Muscle of leg (tissue), 11 donors: ENCODE data around the gene RAD23B. TPM values are rescaled to one million over a fixed set of nuclear protein-coding genes. Genes with fewer than 3 reads are reported as not detected.

Experiments used
- DNase-seq: peaks from one replicate; pipeline ENCODE4 v3.0.0; 2013
- H3K27ac ChIP-seq: one replicate; pipeline ENCODE4 v1.5.1; 2013; ENCODE audit warnings: mild to moderate bottlenecking, low read length, control low read depth
- H3K27me3 ChIP-seq: one replicate; pipeline ENCODE4 v1.6.1; 2013; ENCODE audit warnings: low read length; ENCODE audit not compliant: control insufficient read depth, insufficient read depth
- H3K36me3 ChIP-seq: one replicate; pipeline ENCODE4 v1.6.1; 2013; ENCODE audit warnings: low read length; ENCODE audit not compliant: control insufficient read depth, insufficient read depth
- H3K4me1 ChIP-seq: one replicate; pipeline ENCODE4 v1.6.1; 2013; ENCODE audit warnings: low read length; ENCODE audit not compliant: control insufficient read depth, insufficient read depth
- H3K4me3 ChIP-seq: one replicate; pipeline ENCODE4 v1.5.1; 2013; ENCODE audit warnings: low read length, control low read depth
- H3K9me3 ChIP-seq: replicated peaks from 2 replicates; pipeline ENCODE4 v1.6.1; 2013; ENCODE audit warnings: low read depth, low read length; ENCODE audit not compliant: control insufficient read depth
- WGBS: methylation state at CpG from one replicate; pipeline ENCODE4 v1.1.5; 2013; ENCODE audit warnings: missing lambda C conversion rate; ENCODE audit not compliant: insufficient coverage; 5-methylcytosine and 5-hydroxymethylcytosine counted together
- polyA plus RNA-seq, 8 donors: library from polyadenylated mRNA; unstranded; fragments of 120-200 nt; gene quantifications; one replicate each; pipeline versions ENCODE4 v1.2.1 to v1.2.3, GENCODE V29; 2013; ENCODE audit warnings: inconsistent platforms in 1 of 8, low replicate concordance in 1 of 8; ENCODE audit not compliant: insufficient read length in 8 of 8, insufficient read depth in 1 of 8
- total RNA-seq: library from RNA; stranded (reverse); fragments of 120-200 nt; gene quantifications from one replicate; pipeline ENCODE4 v1.2.4, GENCODE V29; 2013

The RAD23B gene
- total and polyA plus RNA-seq, 9 donors, result 62.5 to 136 (median 130) TPM

DNA sequence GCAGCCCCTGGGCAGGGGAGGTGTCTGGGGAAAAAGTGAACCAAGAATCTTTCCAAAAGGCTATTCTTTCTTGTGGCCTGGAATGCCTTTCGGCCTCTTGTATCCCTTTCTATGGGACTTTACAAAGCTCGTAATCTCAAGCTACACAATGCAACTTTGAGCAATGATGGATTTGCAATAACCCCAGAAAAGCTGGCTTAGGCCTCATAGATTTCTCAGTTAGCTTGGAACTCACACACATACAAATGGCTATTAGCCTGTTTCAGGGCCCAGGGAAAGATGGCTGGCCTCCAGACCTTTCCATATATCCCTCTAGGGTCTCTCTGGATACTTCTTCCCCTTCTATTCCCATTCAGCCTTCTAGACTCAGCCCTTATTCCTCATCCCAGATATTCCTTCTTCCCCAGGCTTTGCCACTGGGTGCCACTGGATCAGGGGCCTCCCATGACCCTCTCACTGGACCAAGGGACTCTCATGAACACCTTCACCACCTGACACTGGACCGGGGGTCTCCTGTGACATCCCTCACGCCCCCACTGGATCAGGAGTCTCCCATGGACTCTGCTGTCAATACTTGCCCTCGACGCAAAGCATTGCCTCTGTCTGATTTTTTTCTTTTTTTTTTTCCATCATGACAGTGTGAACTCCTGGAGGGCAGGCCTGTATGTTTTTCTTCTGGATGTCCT is 59.5 kb downstream of the RAD23B start:
- no peak overlapping the region for H3K27ac ChIP-seq
- peaks cover 19% of the 10 kb centered on the region for H3K4me1 ChIP-seq
- H3K36me3 ChIP-seq, result peaks cover 15% of the 10 kb centered on the region
- 80% methylated on average over 5 of the region's 6 CpGs for WGBS
- H3K27me3 ChIP-seq, result no peaks in the 10 kb centered on the region
- H3K9me3 ChIP-seq, result no peaks in the 10 kb centered on the region
- DNase-seq, result peak; percentile 64
- no peak overlapping the region for H3K4me3 ChIP-seq

DNA sequence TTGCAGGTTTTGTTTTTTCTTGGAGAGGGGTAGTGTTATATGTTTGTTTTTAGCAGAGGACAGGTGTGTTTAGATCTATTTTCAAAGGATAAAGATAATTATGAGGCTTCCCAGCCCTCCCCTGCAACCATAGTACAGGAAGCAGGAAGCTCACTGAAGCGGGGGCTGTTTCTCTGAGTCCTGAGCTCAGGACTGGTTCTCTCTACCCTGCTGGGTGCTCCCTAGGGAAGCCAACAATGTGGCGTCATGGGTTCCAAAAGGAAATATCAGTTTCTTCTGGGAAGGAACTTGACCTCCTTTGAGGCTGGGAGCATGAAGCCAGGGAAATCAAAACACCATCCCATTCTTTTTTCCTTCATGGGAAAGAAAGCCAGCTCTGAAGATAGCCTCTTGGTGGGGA is 62.2 kb downstream of the RAD23B start:
- peaks cover 6% of the 10 kb centered on the region for H3K4me1 ChIP-seq
- H3K27me3 ChIP-seq, result no peaks in the 10 kb centered on the region
- H3K4me3 ChIP-seq, result no peak overlapping the region
- no peaks in the 10 kb centered on the region for H3K9me3 ChIP-seq
- WGBS, result 33% methylated on average over 1 of the region's 2 CpGs
- no peak overlapping the region for H3K27ac ChIP-seq
- H3K36me3 ChIP-seq, result no peaks in the 10 kb centered on the region
- no peak for DNase-seq

DNA sequence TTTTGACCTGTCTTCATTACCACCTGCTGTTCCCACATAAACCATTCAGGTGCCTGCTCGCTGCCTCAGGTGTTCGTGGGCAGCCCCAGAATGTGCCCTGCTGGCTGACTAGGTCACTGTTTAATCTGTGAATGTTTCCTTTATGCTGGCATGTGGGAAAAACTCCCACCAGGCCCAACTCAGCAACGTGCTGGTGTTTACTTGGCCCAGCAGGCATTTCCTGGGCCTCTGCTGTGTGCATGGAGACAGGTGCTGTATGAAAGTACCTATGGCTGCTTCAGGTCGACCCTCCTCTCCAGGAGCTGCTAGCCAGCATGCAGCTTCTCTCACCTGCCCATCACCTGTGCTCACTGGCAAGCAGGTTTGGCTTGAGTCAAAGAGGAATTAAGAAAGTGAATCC is 65.8 kb downstream of the RAD23B start:
- peaks cover 4% of the 10 kb centered on the region for H3K4me1 ChIP-seq
- no peak overlapping the region for H3K4me3 ChIP-seq
- H3K27ac ChIP-seq, result no peak overlapping the region
- H3K9me3 ChIP-seq, result no peaks in the 10 kb centered on the region
- H3K27me3 ChIP-seq, result peaks cover 2% of the 10 kb centered on the region
- H3K36me3 ChIP-seq, result no peaks in the 10 kb centered on the region
- no peak for DNase-seq
- 60% methylated on average over 1 of the region's 4 CpGs for WGBS

DNA sequence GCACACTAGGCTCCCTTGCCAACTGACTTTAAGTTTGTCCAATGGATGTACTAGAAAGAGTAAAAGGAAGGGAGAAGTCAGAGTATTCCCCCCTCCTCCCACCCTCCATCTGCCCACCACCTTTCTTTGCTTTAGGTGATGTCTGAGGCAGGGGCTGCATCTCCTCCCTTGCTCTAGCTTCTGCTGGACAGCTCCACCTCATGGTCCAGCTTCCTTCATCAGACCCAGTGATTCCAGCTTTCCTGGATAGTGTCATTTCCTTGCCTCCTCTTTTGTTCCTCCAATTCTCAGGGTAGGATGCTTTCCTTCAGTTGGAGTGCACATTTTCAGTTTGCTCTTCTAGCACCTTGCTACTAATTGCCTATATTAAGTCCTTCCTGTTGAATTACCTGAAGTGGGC is 67.4 kb downstream of the RAD23B start:
- Histone ChIP-seq H3K4me3 (no peak overlapping the region), H3K4me1 (peaks cover under 1% of the 10 kb centered on the region), H3K27ac (no peak overlapping the region), H3K9me3 (no peaks in the 10 kb centered on the region), H3K36me3 (no peaks in the 10 kb centered on the region), H3K27me3 (peaks cover 2% of the 10 kb centered on the region)
- no peak for DNase-seq

DNA sequence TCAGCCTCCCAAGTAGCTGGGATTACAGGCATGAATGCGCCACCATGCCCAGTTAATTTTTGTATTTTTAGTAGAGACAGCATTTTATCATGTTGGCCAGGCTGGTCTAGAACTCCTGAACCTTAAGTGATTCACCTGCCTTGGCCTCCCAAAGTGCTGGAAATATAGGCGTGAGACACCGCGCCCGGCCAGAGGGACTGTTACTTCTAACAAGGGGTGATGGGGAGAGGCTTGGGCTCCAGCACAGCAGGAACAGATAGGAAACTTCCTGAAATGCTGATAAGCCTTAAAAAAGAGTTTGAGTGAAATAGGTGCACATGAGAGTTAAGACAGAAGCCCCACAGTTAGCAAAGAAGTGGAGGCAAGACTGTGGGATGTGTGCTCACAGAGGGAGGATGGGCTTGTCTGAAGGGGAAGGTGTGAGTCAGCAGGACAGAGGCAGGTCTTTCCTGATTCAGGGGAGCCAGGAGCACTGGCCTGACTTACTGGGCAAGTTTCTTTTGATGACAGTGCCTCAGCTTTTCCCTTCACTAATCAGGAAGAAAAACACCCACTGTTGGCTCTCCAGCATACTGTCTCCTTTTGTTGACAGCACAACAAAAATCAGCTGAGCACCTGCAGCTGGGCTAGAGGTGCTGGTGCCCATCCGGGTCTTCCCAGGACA is 68.4 kb downstream of the RAD23B start:
- WGBS, result 86% methylated on average over 4 of the region's 6 CpGs
- no peak for DNase-seq
- no peaks in the 10 kb centered on the region for H3K4me1 ChIP-seq
- H3K4me3 ChIP-seq, result no peak overlapping the region
- H3K36me3 ChIP-seq, result no peaks in the 10 kb centered on the region
- peaks cover 2% of the 10 kb centered on the region for H3K27me3 ChIP-seq
- H3K27ac ChIP-seq, result no peak overlapping the region
- no peaks in the 10 kb centered on the region for H3K9me3 ChIP-seq

DNA sequence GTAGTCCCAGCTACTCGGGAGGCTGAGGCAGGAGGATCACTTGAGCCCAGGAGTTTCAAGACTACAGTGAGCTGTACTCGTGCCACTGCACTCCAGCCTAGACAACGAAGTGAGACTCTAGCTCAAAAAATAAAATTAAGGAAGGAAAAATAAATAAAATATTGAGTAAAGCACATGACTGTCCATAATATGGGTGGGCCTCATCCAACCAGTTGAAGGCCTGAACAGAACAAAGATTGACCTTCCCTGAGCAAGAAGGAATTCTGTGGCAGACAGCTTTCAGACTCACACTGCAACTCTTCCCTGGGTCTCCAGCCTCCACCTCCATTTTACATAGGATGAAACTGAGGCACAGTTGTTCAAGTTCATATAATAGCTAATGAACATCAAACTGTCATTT is 72.3 kb downstream of the RAD23B start:
- no peak for DNase-seq
- no peak overlapping the region for H3K27ac ChIP-seq
- H3K4me1 ChIP-seq, result peaks cover 14% of the 10 kb centered on the region
- H3K9me3 ChIP-seq, result no peaks in the 10 kb centered on the region
- no peaks in the 10 kb centered on the region for H3K36me3 ChIP-seq
- no peak overlapping the region for H3K4me3 ChIP-seq
- H3K27me3 ChIP-seq, result peaks cover 2% of the 10 kb centered on the region
- 80% methylated on average over 1 of the region's 3 CpGs for whole genome bisulfite sequencing

DNA sequence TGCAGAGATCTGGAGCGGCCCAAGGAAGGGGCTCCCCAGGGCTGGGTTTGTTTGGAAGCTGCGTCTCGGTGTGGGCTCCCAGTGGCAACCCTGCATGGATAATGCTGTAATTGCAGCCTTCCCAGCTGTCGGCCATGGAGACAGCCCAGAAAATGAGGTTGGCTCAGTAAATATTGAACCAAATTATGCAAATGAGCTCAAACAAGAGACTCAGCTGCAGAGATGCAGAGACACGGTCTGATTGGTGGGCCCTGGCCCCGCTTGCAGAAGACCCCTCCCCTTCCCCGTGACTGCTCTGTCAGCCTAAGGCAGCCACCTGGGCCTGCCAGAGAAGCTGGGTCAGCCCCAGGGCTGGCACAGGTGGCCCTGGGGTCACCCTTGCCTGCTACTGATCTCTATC is 75.9 kb downstream of the RAD23B start:
- Histone ChIP-seq H3K27me3 (no peaks in the 10 kb centered on the region), H3K36me3 (no peaks in the 10 kb centered on the region), H3K4me1 (peaks cover 14% of the 10 kb centered on the region), H3K4me3 (no peak overlapping the region), H3K27ac (no peak overlapping the region), H3K9me3 (no peaks in the 10 kb centered on the region)
- DNase-seq, result peak; percentile 34
- 48% methylated on average over 4 of the region's 7 CpGs for WGBS

DNA sequence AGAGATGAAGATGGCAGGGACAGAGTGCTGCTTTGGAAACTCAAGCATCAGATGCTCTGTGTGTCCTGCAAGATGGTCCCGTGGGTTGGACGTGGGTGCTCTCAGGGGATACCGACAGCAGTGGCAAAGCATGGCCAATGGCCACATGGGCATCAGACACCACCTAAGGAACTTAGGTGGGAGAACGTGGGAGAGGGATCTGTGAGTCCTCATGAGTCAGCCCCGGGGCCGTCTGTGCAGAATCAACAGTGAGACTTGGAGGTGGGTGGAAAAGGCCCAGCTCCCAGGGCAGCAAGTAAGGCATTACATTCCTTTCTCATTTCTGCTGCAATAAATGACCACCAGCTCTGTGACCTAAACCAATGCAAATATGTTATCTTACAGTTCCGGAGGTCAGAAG is 77.0 kb downstream of the RAD23B start:
- Histone ChIP-seq H3K4me3 (no peak overlapping the region), H3K9me3 (no peaks in the 10 kb centered on the region), H3K36me3 (no peaks in the 10 kb centered on the region), H3K27me3 (no peaks in the 10 kb centered on the region), H3K27ac (no peak overlapping the region), H3K4me1 (peaks cover 14% of the 10 kb centered on the region)
- no peak for DNase-seq
- 75% methylated on average over 4 of the region's 7 CpGs for WGBS

DNA sequence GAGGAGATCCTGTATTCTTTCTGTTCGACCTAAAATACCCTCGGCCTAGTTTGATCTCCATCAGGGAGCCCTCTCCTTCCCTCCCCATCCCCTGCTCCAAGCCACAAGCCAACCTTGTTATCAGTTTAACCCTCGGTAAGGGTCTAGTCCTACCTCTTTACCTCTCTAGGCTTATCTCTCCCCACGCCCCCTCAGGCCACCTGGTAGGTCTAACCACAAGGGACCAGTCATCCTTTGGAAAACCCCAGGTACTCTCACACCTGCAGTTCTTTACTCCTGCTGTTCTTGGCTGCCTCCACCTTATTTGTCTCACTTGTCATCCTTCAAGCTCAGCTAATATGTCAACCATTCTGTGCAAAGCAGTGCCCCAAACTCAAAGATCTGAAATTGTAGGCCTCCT is 78.7 kb downstream of the RAD23B start:
- H3K9me3 ChIP-seq, result no peaks in the 10 kb centered on the region
- DNase-seq, result no peak
- 84% methylated on average over 2 of the region's 4 CpGs for WGBS

DNA sequence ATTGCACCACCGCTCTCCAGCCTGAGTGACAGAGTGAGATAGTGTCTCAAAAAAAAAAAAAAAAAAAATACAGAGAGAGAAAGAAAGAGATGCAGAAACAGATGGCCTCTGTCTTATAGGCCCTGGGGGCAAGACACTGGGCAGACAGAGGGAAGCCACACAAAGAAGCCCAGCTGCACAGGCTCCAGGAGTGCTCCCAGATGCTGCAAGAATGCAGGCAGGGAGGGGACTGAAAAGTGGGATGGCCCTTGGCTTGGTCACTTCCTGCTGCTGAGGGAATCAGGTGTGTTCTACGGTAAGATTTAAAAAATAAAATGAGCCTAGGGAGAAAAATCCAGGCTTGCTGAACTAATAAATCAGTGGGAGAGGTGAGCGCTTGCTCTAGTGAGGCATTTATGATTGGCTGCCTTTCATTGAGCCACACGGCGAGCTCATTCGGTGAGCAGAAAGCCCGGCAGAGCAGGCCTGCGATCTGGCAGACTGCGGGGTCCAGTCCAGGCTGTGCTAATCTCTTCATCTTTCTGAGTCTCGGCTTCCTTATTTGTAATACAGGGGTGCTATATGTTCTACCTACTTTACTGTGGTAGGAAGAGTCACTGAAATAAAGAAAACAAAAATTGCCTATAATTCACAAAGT is 80.6 kb downstream of the RAD23B start:
- Histone ChIP-seq H3K4me1 (peaks cover 7% of the 10 kb centered on the region), H3K27ac (no peak overlapping the region), H3K4me3 (no peak overlapping the region), H3K9me3 (no peaks in the 10 kb centered on the region), H3K36me3 (no peaks in the 10 kb centered on the region), H3K27me3 (no peaks in the 10 kb centered on the region)
- WGBS, result 38% methylated on average over 1 of the region's 10 CpGs
- DNase-seq, result peak; percentile 56

More for the DNA sequence above, 78.7 kb downstream of the RAD23B start:
- Histone ChIP-seq H3K27ac (no peak overlapping the region), H3K4me1 (peaks cover 13% of the 10 kb centered on the region), H3K27me3 (no peaks in the 10 kb centered on the region), H3K36me3 (no peaks in the 10 kb centered on the region), H3K4me3 (no peak overlapping the region)
